ENCODE data around the gene EXOC3L1. TPM values are rescaled to one million over a fixed set of nuclear protein-coding genes. Genes with fewer than 3 reads are reported as not detected.

EXOC3L1 gene
- total and polyA plus RNA-seq, 2 of the 13 experiments (the other 11 are each of a cell fraction or from before 2014, with no cell fraction given): 0.12 TPM; not detected in 1

DNA sequence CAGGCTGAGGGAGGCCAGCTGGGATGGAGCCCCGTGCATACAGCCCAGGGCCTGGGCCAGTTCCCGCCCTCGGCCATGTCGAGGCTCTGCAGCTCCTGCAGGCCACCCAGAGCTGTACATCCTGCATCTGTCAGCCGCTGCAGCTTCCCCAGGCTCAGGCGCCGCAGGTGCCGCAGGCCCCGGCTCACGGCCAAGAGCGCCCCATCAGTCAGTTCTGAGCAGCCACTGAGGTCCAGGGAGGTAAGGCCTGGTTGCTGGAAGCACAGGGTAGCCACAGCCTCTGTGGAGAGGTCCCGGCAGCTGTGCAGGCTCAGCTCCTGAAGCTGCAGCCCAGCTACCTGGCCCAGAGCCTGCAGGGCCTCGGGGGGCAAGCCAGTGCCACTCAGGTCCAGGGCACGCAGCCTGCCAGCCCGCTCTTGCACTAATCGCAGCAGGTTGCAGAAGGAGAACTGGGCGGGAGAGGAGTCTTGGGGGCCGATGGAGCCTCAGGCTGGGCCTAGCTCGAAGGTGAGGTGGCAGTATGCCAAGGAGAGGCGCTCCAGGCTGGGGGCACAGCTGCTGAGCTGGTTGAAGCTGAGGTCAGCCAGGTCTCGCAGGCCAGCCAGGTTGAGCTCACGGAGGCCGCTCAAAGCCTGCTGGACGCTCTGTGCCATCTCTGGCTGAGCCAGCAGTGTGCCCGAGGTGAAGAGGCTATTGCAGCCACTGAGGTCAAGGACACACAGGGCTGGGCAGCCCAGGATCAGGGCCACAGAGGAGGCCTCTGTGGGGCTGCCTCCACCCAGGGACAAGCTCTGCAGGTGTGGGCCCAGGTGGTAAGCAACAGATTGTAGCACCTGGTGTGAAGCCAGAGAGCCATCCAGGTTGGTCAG, 20.4 kb upstream of the EXOC3L1 start (continued):
- TF ChIP-seq NR2F1 (CRISPR knock-in tag; IDR thresholded peaks at IDR 0.05) (peak; percentile 63 to 87; a peak in 3 of 4 replicates), EEA1 (CRISPR knock-in tag; IDR thresholded peaks at IDR 0.05; ENCODE audit: borderline replicate concordance) (no peak), RXRA (CRISPR knock-in tag; IDR thresholded peaks at IDR 0.05) (peak; percentile 86), ZNF20 (CRISPR knock-in tag; IDR thresholded peaks at IDR 0.05) (no peak), ZBTB38 (CRISPR knock-in tag; IDR thresholded peaks at IDR 0.05) (peak; percentile 36), HNF4A (CRISPR knock-in tag; IDR thresholded peaks at IDR 0.05) (peak; percentile 40; the same call in 1 of the 2 replicates), ZFY (CRISPR knock-in tag; IDR thresholded peaks at IDR 0.05) (0 out of 2 replicates have a peak, but pooled peaks have one; percentile 25), NFE2L1 (CRISPR knock-in tag; IDR thresholded peaks at IDR 0.05; ENCODE audit: borderline replicate concordance) (0 out of 2 replicates have a peak, but pooled peaks have one; percentile 18), HOXA3 (CRISPR knock-in tag; IDR thresholded peaks at IDR 0.05) (peak; percentile 12; the same call in 1 of the 2 replicates), ZNF468 (CRISPR knock-in tag; IDR thresholded peaks at IDR 0.05) (no peak), NFIC (IDR thresholded peaks at IDR 0.05; ENCODE audit: low read length) (no peak), RARA (CRISPR knock-in tag; IDR thresholded peaks at IDR 0.05) (peak; percentile 70), DNMT1 (CRISPR knock-in tag; IDR thresholded peaks at IDR 0.05) (no peak), NR2F6 (IDR thresholded peaks at IDR 0.05) (peak; percentile 76), NR2F6 (CRISPR knock-in tag; IDR thresholded peaks at IDR 0.05) (peak; percentile 79), RFXAP (CRISPR knock-in tag; IDR thresholded peaks at IDR 0.05; ENCODE audit: borderline replicate concordance) (peak; percentile 42; the same call in 1 of the 2 replicates)
- TF ChIP-seq, protein P1, sequence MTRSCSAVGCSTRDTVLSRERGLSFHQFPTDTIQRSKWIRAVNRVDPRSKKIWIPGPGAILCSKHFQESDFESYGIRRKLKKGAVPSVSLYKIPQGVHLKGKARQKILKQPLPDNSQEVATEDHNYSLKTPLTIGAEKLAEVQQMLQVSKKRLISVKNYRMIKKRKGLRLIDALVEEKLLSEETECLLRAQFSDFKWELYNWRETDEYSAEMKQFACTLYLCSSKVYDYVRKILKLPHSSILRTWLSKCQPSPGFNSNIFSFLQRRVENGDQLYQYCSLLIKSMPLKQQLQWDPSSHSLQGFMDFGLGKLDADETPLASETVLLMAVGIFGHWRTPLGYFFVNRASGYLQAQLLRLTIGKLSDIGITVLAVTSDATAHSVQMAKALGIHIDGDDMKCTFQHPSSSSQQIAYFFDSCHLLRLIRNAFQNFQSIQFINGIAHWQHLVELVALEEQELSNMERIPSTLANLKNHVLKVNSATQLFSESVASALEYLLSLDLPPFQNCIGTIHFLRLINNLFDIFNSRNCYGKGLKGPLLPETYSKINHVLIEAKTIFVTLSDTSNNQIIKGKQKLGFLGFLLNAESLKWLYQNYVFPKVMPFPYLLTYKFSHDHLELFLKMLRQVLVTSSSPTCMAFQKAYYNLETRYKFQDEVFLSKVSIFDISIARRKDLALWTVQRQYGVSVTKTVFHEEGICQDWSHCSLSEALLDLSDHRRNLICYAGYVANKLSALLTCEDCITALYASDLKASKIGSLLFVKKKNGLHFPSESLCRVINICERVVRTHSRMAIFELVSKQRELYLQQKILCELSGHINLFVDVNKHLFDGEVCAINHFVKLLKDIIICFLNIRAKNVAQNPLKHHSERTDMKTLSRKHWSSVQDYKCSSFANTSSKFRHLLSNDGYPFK (CRISPR knock-in tag; IDR thresholded peaks at IDR 0.05; ENCODE audit: borderline replicate concordance): 0 out of 2 replicates have a peak, but pooled peaks have one; percentile 25
- TF ChIP-seq, protein P2, sequence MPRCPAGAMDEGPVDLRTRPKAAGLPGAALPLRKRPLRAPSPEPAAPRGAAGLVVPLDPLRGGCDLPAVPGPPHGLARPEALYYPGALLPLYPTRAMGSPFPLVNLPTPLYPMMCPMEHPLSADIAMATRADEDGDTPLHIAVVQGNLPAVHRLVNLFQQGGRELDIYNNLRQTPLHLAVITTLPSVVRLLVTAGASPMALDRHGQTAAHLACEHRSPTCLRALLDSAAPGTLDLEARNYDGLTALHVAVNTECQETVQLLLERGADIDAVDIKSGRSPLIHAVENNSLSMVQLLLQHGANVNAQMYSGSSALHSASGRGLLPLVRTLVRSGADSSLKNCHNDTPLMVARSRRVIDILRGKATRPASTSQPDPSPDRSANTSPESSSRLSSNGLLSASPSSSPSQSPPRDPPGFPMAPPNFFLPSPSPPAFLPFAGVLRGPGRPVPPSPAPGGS (CRISPR knock-in tag; IDR thresholded peaks at IDR 0.05): peak; percentile 39; the same call in 1 of the 2 replicates
- TF ChIP-seq, protein P3, sequence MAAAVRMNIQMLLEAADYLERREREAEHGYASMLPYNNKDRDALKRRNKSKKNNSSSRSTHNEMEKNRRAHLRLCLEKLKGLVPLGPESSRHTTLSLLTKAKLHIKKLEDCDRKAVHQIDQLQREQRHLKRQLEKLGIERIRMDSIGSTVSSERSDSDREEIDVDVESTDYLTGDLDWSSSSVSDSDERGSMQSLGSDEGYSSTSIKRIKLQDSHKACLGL (CRISPR knock-in tag; IDR thresholded peaks at IDR 0.05): no peak
- TF ChIP-seq, protein P4, sequence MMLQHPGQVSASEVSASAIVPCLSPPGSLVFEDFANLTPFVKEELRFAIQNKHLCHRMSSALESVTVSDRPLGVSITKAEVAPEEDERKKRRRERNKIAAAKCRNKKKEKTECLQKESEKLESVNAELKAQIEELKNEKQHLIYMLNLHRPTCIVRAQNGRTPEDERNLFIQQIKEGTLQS (CRISPR knock-in tag; IDR thresholded peaks at IDR 0.05): peak; percentile 10; the same call in 1 of the 2 replicates
- TF ChIP-seq, protein P5, sequence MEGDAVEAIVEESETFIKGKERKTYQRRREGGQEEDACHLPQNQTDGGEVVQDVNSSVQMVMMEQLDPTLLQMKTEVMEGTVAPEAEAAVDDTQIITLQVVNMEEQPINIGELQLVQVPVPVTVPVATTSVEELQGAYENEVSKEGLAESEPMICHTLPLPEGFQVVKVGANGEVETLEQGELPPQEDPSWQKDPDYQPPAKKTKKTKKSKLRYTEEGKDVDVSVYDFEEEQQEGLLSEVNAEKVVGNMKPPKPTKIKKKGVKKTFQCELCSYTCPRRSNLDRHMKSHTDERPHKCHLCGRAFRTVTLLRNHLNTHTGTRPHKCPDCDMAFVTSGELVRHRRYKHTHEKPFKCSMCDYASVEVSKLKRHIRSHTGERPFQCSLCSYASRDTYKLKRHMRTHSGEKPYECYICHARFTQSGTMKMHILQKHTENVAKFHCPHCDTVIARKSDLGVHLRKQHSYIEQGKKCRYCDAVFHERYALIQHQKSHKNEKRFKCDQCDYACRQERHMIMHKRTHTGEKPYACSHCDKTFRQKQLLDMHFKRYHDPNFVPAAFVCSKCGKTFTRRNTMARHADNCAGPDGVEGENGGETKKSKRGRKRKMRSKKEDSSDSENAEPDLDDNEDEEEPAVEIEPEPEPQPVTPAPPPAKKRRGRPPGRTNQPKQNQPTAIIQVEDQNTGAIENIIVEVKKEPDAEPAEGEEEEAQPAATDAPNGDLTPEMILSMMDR (CRISPR knock-in tag; IDR thresholded peaks at IDR 0.05): peak; percentile 38; the same call in 1 of the 2 replicates

Data from HepG2 (cell line).